Neural cell (in vitro differentiated cells): ENCODE measurements around the gene ATP13A2.

Experiments
- TF ChIP-seq, protein P1 (sequence below): IDR thresholded peaks from 2 replicates; pipeline ENCODE4 v1.6.1; 2012; ENCODE audit warnings: borderline replicate concordance
- TF ChIP-seq, protein P2 (sequence below): fragments of 450-650 bp; IDR thresholded peaks from 2 replicates; pipeline ENCODE4 v1.5.1; 2014; ENCODE audit warnings: antibody characterized with exemption, mild to moderate bottlenecking, moderate library complexity; ENCODE audit not compliant: poor library complexity, severe bottlenecking

DNA sequence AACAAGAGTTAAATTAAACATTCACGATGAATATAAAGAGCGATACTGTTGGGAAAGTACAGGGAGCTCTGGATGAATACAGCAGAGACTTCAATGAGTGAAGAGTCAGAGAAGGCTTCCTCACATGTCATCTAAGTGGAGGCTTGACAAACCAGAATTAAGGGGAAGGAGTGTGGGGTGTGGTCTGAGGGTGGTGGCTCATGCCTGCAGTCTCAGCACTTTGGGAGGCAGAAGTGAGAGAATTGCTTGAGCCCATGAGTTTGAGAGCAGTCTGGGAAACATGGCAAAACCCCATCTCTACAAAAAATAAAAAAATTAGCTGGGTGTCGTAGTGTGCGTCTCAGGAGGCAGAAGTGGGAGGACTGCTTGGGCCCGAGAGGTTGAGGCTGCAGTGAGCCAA is 33.4 kb upstream of the ATP13A2 start:
- TF ChIP-seq, protein P1, sequence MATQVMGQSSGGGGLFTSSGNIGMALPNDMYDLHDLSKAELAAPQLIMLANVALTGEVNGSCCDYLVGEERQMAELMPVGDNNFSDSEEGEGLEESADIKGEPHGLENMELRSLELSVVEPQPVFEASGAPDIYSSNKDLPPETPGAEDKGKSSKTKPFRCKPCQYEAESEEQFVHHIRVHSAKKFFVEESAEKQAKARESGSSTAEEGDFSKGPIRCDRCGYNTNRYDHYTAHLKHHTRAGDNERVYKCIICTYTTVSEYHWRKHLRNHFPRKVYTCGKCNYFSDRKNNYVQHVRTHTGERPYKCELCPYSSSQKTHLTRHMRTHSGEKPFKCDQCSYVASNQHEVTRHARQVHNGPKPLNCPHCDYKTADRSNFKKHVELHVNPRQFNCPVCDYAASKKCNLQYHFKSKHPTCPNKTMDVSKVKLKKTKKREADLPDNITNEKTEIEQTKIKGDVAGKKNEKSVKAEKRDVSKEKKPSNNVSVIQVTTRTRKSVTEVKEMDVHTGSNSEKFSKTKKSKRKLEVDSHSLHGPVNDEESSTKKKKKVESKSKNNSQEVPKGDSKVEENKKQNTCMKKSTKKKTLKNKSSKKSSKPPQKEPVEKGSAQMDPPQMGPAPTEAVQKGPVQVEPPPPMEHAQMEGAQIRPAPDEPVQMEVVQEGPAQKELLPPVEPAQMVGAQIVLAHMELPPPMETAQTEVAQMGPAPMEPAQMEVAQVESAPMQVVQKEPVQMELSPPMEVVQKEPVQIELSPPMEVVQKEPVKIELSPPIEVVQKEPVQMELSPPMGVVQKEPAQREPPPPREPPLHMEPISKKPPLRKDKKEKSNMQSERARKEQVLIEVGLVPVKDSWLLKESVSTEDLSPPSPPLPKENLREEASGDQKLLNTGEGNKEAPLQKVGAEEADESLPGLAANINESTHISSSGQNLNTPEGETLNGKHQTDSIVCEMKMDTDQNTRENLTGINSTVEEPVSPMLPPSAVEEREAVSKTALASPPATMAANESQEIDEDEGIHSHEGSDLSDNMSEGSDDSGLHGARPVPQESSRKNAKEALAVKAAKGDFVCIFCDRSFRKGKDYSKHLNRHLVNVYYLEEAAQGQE = no peak
- TF ChIP-seq, protein P2, sequence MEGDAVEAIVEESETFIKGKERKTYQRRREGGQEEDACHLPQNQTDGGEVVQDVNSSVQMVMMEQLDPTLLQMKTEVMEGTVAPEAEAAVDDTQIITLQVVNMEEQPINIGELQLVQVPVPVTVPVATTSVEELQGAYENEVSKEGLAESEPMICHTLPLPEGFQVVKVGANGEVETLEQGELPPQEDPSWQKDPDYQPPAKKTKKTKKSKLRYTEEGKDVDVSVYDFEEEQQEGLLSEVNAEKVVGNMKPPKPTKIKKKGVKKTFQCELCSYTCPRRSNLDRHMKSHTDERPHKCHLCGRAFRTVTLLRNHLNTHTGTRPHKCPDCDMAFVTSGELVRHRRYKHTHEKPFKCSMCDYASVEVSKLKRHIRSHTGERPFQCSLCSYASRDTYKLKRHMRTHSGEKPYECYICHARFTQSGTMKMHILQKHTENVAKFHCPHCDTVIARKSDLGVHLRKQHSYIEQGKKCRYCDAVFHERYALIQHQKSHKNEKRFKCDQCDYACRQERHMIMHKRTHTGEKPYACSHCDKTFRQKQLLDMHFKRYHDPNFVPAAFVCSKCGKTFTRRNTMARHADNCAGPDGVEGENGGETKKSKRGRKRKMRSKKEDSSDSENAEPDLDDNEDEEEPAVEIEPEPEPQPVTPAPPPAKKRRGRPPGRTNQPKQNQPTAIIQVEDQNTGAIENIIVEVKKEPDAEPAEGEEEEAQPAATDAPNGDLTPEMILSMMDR = no peak
